Upper lobe of left lung (tissue), 4 donors: ENCODE data around the gene ADCY3.

Experiments used
- CTCF ChIP-seq, 6 experiments: fragments of 450-650 bp in 4 of 6; fragments of 200-600 bp in 2 of 6; sonication (generic) in 2 of 6; IDR thresholded peaks; one replicate each; pipeline ENCODE4 v1.5.1; 2016 to 2019; ENCODE audit warnings: antibody characterized with exemption in 6 of 6
- POLR2A ChIP-seq, 4 donors: fragments of 450-650 bp; IDR thresholded peaks; one replicate each; pipeline ENCODE4 v1.5.1; 2016 to 2017; ENCODE audit warnings: antibody characterized with exemption in 4 of 4, mild to moderate bottlenecking in 2 of 4
- POLR2AphosphoS5 ChIP-seq, 2 donors: sonication (generic); formaldehyde crosslinking; IDR thresholded peaks; one replicate each; pipeline ENCODE4 v1.5.1; 2017; ENCODE audit warnings: antibody characterized with exemption in 2 of 2

- TF ChIP-seq CTCF (IDR thresholded peaks at IDR 0.05) (no peak), POLR2A (IDR thresholded peaks at IDR 0.05) (no peak), POLR2AphosphoS5 (IDR thresholded peaks at IDR 0.05) (no peak)
Measured at GRCh38 chr2:24957221-24957620, 37.2 kb upstream of the ADCY3 start.
